GM21825 (cell line): Measurements from ENCODE around the gene ACKR1.

Experiments used
- ATAC-seq: cut with Tn5 transposase; IDR thresholded peaks from one replicate; pipeline ENCODE4 v1.9.1; 2021; ENCODE audit warnings: mild to moderate bottlenecking, moderate library complexity; ENCODE audit not compliant: unreplicated experiment

The ACKR1 gene, protein sequence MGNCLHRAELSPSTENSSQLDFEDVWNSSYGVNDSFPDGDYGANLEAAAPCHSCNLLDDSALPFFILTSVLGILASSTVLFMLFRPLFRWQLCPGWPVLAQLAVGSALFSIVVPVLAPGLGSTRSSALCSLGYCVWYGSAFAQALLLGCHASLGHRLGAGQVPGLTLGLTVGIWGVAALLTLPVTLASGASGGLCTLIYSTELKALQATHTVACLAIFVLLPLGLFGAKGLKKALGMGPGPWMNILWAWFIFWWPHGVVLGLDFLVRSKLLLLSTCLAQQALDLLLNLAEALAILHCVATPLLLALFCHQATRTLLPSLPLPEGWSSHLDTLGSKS

DNA sequence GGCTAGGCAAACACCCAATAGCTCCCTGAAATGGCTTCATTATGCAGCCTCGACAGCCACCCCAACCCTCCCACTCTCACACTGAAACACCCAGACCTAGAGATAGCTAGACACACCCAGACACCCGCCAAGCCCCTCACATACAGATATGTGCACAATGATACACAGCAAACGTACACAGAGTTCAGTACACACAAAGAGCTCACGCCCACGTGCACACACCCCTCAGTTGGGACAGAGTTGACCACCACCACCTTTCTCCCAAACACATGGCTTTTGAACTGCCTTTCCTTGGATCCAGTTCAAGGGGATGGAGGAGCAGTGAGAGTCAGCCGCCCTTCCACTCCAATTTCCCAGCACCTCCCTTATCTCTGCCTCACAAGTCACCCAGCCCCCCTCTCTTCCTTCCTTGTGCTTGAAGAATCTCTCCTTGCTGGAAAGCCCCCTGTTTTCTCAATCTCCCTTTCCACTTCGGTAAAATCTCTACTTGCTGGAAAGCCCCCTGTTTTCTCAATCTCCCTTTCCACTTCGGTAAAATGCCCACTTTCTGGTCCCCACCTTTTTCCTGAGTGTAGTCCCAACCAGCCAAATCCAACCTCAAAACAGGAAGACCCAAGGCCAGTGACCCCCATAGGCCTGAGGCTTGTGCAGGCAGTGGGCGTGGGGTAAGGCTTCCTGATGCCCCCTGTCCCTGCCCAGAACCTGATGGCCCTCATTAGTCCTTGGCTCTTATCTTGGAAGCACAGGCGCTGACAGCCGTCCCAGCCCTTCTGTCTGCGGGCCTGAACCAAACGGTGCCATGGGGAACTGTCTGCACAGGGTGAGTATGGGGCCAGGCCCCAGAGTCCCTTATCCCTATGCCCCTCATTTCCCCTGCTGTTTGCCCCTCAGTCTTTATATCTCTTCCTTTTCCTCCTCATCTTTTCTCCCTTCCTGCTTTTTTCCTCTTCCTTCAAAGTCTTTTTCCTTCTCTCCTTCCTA, at the start of gene ACKR1:
Gene ACKR1 (plus strand): TSS at position 715 of the 981 bp plus-strand sequence. CDS start 85 bp downstream, at position 800.
- ATAC-seq = no peak

DNA sequence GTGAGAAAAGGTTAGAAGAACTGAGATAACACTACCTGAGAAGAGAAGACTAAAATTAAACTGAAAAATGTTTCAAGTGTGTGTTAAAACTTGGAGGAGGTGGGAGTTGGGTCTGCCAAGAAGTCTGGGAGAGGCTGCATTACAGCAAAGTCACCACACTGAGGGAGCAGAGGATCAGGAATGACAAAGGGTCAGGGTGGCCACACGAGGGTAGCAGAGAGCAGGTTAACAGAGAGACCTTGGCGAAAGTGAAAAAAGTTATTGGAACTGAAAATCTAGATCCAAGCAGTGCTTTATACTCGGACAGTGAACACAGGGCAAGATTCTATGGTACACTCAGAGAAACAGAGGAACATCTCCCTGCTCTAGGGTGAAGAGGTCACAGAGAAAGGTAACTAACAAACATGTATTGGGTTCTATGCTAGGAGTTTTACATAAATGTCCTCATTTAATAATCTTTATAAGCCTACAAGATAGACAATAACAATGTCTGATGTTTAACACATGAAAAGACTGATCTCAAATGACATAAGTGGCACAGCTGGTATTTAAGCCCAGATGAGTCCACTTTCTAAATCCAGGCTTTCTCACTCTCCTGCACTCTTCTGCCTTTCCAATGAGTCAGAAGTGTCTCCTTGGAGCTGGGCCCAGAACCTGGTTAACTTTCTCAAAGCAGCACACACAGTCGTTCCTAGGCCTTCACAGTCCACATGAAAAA, 43.5 kb upstream of the ACKR1 start:
- ATAC-seq = peak; percentile 95

DNA sequence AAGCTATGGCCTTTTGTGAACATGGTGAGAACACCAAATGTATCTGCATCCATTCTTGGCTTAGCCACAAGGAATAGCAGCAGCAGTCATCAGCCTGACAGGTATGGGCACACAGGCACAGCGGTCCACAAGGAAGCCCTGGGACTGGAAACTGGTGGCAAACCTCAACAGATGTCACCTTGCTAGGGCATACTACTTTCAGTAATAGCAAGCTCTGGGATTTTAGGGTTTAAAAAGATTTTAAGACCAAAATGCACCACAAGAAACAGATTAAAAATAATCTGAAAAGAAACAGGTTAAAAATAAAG, 43.0 kb upstream of the ACKR1 start:
- no peak for ATAC-seq

DNA sequence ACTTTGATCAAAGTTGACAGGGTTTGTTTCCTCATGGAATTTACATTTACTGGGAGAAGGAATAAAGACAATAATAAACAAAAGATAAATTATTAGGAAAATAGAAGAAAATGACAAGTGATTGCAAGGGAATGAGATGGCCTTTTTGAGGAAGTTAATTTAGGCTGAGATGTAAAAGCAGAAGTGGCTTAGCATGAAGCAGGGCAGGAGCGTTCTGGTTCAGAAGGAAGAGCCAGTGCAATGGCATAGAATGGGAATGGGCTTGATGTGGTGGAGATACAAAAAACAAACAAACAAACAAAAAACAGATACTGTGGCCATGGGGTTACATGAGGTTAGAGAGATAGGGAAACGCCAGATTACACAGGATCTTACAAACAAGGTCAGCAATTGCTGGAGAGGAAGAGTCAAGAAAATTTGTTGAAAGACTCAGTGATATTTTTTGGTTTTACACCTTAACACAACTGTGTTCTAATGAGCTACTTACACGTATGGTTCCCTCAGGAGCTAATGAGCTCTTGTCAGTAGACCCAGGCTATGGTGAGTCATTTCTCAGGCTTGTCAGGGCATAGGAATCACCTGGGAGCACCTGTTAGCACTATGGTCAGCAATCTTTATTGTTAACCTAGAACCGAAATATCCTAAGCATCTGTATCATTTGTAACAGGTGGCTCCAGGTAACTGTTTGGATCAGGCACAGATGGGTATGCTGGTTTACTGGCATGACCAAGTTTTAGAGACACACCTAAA, 42.0 kb upstream of the ACKR1 start:
- no peak for ATAC-seq

DNA sequence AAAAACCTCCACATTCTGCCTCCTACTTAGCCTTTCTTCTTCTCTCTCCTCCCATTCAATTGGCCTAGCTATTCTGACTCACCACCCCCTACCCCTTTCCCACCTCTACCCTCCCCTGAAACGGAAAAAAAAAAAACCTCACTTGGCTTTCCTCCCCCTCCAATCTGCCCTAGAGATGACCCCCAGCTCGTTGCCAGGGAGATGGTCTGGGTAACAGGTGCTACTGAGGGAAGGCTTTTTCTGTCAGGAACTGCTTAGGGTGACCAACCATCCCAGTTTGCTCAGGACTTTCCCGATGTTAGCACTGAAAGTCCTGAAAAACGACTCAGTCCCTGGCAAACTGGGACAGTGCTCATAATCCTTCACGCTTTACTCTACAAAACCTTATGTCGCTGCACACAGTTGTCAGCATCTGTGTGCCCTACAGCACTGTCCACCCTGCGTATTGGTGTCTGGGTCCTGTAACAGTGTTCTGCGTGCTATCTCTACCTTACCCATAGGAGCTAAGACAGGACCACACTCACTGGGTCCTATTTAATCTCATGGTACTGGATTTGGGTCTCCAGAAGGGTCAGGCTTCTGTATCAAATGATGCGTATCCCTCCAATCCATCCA, 41.0 kb upstream of the ACKR1 start:
- no peak for ATAC-seq

DNA sequence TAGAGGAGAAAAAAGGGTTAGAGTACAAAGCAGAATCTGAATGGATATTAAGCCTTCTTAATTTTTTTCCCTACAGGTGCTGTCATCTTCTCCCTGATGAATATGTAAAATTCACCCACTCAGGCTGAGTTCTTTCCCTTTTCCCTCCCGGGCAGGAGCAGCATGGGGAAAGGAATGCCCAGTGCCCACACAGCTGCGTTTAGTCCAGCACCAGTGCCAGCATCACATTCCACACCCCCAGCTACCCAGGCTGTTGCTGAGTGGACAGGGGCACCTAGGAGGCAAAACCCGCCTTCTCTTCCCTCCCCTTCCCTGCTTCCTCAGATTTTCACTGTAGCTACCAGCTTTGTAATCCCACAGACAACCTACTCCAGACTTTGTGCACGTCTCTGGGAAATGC, 36.6 kb upstream of the ACKR1 start:
- ATAC-seq = no peak

DNA sequence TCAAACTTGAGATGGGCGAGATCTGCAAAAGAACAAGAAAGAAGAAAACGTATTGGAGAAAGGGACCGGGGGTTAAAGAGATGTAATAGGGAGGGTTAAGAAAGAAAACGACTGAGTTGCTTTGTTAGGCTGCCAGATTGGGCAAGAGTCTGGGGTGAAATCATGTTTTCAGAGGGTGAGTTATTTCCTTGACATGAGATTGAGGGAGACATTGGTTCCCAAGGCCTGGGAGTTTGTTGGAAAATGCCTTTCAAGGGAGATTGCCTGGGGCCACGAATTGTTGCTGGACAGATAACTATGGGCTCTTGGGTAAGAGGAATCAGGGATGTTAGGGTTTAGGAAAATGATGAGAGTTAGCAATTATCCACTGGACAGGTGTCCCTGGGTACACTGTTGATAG, 34.0 kb upstream of the ACKR1 start:
- no peak for ATAC-seq

DNA sequence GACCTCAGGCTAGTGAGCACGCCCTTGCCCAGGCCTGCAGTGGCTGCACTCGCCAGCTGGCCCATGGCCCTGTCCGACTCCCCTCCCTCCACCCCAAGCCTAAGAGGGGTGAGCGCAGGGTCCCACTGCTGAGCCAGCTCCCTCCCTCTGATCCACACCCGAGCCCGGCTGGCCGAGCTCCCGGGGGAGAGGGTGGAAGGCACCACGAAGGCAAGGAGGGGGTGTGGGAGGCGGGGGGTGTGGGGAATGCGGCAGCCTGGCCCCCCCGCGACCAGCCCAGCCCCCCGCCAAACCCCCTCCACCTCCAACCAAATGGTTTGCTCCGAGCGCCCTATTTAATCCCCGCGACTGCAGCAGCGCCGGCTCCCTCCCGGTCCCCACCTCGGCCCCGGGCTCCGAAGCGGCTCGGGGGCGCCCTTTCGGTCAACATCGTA, 33.4 kb upstream of the ACKR1 start, which contains the start of gene CADM3:
Gene CADM3 (plus strand): TSS at position 362 of the 434 bp plus-strand sequence. CDS start 151 bp downstream, outside the sequence.
- ATAC-seq = no peak

DNA sequence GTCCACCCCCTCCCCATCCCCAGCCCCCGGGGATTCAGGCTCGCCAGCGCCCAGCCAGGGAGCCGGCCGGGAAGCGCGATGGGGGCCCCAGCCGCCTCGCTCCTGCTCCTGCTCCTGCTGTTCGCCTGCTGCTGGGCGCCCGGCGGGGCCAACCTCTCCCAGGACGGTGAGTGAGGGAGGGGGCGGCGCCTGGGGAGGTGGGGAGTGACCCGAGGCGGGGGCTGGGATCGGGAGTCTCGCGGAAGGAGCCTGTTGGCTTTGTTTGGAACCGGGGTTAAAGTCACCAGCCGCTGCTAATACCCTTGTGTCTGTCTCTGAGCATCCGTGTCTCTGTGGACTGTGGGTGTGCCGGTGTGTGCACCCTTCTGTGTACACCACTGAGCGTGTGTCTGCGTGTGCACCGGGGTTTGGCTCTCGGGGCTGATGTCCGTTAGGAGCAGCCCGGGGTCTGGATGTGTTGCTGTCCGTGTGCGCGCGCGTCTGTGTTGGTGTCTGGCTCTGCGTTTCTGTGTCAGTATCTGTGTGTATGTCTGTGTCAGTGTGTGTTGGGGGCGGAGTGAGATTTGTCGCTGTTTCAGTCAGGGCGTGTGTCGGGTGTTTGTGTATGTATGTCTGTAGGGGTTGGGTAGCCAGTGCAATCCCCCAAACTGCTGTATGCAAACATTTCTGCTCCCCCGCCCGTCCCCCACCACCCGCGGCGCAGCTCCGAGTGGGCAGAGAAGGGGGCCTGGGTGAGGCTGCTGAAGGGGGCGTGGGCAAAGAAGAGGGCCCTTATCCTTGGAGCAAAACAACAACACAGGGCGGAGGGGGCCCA, 32.8 kb upstream of the ACKR1 start:
- ATAC-seq = no peak

DNA sequence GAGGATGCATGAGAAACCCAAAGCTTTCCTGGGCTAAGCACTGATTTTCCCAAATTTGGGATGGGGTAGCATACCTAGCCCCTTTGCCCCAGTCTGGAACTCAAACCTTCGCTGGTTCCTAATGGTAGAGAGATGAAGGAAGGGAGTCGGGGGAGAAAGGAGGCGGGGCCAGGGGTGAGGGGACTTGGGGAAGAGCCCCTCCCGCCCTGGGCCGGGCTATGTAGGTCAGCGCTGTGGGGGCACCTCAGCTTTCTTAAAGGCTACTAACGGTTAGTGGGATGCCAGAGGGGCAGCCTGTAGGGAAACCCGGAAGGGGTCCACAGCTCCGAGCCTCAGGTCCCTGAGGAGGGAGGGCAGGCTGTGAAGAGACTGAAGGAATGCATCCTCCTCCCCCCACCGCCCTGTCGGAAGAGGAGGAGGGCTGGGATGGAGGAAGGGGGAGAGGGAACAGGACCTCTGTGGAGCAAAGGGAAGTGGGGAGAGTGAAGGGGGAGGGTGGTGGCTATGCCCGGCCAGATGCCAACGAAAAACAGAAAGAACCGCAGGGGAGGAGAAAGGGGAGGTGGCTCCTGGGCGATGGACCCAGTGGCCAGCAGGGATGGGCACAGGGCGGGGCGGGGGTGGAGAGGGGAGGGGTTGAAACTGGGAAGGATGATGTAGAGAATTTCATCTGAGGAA, 31.9 kb upstream of the ACKR1 start:
- no peak for ATAC-seq

DNA sequence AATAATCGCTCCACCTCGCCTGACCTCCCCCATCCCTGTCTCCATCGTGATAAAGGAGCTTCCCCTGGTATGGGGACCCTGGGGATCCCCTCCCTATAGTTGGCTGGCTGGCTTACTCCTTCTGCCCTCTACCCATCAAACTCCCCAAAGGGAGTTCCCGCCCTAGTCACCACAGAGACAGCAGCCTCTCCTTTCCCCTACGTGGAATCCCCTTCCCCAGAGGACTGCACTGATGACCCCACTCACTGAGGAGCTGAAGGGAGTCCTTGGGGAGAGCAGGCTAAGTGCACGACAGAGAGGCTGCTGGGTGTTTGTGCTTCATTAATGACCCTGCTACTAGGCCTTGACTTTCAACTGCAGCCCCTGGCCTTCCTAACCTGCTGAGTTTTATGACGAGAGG, 31.4 kb upstream of the ACKR1 start:
- ATAC-seq = no peak

DNA sequence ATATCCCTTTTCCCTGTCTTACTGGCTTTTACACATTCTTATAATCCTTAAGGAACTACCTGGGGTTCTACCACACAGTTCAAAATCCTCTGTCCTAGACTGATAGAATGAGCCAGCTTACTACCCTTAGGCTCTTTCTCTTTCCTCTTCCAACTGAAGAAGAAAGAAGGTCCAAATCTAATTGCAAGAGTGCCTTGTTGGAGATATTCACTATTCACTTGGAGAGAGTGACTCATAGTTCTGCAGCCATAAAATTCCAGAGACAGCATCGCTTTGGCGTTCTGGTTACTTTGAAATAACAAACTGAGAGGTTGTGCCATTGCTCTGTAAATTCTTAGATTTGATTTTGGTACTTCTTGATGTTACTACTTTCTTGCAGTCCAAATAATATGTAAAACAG, 29.1 kb upstream of the ACKR1 start:
- no peak for ATAC-seq

DNA sequence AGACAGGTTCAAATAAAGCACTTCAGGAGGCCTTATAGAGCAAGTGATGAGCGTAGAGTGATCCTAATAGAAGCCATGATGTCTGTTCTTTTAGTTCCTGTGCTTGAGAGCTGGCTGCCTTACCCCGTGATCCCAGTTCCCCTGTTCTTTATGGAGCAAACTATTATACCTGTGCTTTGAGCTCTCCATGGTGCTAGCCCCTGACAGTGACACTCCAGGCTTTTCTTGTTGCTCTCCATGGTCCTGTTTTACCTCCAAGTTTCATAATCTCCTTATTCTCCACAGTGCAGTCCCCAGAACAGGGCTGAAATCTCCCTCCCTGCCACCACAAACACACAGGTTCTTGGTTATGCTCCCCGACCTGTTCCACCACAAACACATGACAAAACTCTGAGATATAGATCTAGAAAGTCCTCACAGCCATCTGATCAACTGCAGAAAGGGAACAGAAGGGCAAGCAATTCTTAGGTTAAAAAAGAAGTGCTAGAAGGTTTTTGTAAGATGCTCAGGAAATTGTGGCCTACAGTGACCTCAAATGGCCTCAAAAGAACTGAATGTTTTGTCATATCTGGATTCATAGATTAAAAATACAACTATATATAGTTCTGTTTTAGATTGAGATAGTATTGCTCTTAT, 27.3 kb upstream of the ACKR1 start:
- no peak for ATAC-seq

DNA sequence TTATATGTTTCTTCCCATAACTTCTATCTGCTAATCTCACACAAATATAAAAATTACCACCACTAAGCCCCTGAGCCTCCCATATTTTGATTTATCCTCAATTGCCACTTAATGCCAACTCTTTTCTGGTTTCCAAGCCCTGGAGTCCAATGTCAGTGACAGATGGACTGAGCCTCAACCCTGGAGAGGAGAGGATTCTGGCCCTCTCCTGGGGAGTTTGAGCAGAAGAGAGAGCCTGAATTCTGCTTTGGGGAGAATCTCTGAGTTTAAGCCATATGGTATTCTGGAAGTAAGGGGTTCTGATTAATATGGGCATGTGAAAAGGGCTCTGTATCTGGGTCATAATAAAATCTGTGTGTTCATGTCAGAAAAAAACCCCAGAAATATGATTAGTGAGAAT, 24.8 kb upstream of the ACKR1 start:
- no peak for ATAC-seq

DNA sequence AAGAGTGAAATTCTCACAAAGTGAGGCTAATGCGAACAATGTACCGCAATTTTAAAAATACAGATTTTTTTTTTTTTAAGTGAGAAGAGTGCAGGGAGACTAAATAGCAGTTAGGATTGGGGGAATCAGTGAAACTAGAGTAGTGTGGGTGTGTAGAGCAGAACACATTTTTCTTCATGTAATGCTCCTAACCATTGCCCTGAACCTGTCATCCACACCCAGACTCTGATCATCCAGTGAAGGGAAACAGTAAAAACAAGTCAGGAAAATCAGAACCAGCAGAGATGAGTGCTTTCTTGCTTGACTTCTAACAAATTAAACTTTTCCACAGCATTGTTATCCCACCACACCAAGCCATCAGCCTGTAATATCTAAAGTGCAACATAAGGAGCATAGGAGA, 24.2 kb upstream of the ACKR1 start:
- no peak for ATAC-seq

DNA sequence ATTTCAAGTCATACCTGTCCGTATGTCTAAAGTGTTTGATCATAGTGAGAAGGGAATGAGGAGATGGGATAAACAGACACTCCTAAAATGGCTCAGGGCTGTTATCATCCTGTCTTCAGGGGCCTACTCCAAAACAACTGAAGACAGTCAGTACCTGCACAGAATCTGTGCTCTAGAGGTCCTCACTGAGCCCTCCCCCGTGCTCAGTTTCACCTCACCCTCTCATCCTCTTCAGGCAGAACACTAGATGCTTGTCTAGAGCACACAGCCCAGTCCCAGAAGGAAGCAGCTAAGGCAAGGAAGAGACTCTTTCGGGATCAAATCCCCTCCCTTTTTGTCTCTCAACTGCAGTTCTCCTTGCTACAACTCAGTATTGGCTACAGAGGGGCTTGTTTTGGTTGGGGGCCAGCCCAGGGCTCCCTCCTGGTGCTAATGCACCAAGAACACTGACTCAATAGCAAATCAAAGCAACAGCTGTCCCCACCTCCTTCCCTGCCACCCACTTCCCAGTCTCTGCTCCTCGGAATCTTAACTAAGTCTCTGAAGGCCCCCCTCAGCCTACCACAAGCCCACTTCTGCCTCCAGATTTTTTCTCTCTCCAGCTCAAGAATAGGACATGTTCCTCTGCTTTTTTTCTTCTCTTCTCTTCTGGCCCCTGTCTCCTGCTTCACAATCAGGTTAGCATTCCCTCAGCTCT, 23.2 kb upstream of the ACKR1 start:
- no peak for ATAC-seq

DNA sequence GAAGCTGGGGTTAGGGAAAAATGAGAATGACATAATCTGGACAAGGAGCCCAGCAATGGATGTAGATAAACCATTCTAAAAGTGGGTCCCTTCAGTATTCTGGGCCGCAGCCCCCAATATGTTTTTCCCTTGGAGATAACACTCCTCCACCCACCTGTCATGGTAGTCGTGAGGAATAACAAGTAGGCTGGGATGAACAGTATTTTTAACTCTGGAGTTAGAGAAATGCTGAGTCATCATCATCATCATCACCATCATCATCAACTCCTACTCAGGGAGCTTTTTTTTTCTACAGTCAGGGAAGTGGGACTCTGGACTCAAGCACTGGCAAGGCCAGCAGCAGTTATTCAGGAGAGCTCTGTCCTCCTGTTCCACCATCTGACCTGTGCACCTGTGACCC, 20.5 kb upstream of the ACKR1 start:
- ATAC-seq = no peak

DNA sequence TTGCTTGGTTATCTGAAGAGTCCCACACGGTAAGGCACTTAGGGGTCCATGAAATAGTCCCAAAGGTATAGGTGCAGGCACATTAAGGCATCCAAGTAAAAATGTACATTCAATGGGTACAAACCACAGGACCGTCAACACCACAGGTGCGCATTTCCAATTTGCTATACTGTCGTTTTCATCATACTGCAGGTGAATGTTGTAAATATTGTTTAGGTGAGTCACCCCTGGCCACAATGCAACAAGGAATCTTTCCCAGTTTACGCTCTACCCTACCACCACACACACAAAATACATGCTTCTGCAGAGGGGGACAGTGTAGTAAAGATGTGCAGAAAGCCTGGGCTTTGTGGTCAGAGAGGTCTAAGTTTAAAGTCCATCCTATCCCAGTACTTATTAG, 19.6 kb upstream of the ACKR1 start:
- no peak for ATAC-seq
